ENCODE results near the gene CCL2.
A peak's percentile ranks its signal among the peaks of the same experiment; 100 is the strongest.

Gene CCL2

DNA sequence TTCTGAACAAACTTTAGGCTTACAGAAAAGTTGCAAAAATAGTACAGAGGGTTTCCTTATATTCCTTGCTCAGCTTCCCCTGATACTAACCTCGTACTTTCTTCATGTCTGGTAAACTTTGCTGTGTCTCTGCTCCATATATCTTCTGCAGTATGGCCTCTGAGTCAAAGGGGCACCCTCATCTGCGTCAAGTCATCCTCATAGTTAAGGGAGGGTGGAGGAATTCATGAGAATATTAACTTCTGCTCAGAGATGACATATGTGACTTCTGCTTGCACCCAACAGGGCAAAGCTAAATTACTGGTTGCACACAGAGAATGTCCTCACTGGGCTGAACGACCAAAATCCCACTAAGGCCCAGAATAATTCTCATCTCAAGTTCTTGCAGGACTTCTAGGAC, 10.6 kb downstream of the CCL2 start:
- DNase-seq (ENCODE audit: low read depth) = no peak

DNA sequence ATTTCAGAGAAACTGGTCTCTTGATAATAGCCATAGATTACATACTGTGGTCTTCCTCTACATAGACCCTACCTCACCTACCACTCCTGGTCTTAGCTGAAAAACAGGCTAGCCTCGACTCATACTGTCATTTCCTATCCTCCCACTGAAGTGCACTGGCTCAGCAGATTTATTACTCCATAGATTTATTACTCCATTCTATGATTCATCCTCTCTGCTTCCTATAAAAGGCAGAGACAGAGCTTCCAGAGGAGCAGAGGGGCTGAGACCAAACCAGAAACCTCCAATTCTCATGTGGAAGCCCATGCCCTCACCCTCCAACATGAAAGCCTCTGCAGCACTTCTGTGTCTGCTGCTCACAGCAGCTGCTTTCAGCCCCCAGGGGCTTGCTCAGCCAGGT, 14.9 kb downstream of the CCL2 start, which contains the start of gene CCL7:
TSS of gene CCL7 (plus strand) at position 253 of the 400 bp plus-strand sequence. CDS start at position 323, 70 bp downstream.
- DNase-seq (ENCODE audit: low read depth) = no peak

DNA sequence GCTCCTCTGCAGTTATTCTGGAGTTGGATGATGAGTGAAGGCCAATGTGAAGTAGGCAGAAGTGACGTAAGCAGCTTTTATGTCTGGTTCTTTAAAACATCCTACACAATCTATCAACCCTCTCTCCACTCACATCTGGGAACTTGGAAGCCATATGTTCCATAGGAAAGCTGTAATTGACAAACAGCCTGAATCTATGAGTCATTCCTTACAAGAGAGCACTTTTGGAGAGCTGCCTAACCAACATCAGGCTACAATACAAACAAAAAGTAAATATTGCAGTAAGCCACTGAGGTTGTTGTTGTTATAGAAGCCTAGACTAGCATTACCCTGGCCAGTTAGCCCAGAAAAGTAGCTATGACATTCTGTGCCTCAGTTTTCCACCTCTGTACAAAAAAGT, 20.8 kb downstream of the CCL2 start:
- peak; percentile 78 for DNase-seq (ENCODE audit: low read depth)

DNA sequence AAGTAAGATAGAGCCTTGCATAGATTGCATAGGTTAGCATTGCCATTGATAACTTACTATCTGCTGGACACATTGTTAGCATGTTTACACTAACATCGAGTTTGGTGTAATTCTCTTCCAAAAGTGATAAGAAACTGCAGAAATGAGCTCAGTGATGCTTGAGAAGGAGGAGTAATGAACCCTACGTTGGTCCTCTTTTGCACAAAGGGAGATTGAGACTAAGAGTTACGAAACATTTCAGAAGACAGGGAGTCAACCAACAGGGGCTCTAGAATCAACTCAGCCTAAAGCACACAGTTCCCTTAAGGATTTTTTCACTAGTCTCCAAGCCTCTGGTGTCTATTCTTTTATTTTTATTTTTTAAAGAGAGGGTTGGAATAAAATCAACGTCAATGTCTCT, 21.7 kb downstream of the CCL2 start:
- no peak for DNase-seq (ENCODE audit: low read depth)

DNA sequence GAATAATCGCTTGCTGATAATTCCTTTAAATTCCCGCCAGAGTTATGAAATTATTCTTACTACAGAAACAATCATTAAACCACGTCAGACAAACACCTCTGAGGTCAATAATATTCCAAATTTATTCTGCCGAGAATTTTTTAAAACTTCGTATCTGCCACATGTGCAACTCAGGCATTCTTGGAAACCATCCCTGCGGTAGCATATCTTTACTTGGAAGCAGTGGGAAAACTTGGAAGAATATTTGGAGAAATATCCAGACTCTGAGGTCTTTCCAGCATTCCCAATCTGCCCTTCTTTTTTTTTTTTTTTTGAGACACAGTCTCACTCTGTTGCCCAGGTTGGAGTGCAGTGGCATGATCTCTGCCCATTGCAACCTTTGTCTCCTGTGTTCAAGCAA, 28.5 kb downstream of the CCL2 start:
- no peak for DNase-seq (ENCODE audit: low read depth)

DNA sequence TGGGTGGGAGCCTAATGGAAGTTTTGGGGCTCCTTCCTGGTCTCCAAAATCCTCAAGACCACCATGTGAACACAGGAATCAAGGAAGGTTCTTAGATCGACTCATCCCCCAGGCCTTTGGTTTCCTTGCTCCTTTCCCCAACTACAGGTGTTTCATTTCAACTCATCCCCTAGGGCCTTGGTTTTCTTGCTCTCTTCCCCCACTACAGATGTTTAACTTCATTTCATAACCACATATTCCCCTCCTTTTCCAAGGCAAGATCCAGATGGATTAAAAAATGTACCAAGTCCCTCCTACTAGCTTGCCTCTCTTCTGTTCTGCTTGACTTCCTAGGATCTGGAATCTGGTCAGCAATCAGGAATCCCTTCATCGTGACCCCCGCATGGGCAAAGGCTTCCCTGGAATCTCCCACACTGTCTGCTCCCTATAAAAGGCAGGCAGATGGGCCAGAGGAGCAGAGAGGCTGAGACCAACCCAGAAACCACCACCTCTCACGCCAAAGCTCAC, 30.3 kb downstream of the CCL2 start, which contains the start of gene CCL11:
TSS of gene CCL11 (plus strand) at position 457 of the 507 bp plus-strand sequence. CDS start 67 bp downstream, outside the sequence.
- DNase-seq (ENCODE audit: low read depth) = no peak

DNA sequence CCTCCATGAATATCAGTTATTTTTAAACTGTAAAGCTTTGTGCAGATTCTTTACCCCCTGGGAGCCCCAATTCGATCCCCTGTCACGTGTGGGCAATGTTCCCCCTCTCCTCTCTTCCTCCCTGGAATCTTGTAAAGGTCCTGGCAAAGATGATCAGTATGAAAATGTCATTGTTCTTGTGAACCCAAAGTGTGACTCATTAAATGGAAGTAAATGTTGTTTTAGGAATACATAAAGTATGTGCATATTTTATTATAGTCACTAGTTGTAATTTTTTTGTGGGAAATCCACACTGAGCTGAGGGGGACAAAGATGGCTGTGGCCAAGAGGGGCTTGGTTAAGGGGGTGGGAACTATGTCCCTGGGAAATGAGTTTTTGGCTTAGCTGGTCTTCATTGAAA, 32.8 kb downstream of the CCL2 start:
- DNase-seq (ENCODE audit: low read depth) = no peak

DNA sequence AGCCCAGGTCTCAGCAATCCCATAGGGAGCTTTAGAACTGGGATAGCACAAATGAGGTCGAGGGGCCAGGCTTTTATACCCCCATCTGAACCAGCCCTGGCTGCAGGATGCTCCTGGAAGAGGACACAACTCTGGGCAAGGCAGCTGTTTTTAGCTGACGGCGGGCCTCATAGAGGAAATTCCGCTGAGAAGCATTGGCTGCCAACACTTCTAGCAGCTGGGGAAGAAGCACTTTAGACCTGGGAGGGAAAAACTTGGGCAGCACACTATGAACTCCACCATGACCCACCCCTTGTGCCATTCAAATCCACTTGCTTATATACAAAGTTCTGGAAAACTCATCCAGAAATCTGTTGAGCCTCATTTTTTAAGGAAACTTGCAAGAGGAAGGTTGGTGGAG, 35.5 kb downstream of the CCL2 start:
- no peak for DNase-seq (ENCODE audit: low read depth)

DNA sequence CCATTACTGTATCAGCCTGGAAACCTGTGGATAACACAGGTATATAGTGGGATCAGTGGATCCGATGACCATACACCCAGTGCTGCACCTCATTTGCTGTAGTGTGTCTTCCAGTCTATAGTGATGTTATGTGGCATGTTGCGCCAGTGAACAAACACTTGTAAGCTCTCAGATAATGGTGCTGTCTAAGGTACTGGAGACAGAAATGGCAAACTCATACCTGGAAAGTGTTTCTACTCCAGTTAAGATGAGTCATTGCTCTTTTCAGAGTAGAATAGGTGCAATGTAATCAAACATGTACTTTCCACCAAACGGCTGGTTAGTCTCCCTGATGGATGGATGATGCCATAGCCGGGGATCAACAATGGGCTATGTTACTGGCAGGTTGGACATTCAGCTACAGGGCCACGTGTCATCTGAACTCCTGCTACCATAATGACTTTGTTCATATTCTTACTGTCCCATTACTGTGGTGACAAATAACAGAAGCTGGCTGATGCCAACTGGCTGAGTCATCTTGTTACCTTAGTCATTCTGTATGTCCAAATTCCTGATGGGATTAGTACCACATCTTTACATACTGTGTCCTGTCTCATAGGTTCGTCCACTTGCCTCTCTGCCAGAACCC, 36.8 kb downstream of the CCL2 start:
- DNase-seq (ENCODE audit: low read depth) = no peak

DNA sequence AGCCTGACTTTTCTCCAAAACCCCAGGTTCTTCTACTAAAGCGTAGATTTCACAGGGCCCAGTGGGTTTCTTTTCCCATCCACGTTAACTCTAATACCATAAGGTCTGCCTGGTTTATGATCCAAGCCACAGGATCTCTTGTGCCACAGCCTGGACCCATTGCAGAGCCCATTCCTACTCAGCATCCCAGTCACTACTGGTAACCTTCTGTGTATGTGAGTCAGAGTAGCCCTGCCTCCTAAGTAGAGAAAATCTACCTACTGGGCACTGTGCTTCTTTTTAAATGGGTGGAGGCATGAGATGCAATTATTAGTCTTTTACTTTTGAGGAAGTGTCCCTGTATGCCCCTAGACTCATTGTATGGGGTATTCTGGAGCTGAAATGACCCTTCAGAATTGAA, 43.9 kb downstream of the CCL2 start:
- DNase-seq (ENCODE audit: low read depth) = no peak

DNA sequence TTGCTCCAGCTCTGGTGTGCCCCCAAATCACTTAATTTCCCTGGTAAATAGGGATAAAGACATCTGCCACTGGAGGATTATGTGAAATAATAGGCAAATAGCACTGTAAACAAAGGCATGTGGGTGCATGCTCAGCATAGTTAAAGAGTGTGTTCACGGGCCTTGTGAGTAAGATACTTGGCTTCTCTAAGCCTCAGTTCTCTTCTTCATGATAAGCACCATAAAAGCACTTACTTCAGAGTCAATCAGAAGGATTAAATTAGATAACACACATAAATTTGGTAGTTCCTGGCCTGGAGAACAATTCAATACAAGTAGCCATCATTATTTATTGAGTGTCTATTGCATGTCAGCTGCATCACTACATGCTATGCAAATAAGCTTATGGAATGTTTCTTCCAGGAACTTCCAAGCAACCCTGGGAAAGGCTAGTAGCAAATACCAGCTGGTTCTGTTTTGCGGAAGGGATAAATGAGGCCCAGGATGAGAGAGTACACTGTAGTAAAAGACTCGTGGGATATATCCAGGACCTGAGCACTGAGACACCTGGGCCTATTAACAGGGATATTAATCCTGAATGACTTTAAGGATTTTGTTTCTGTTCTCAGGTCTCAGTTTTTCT, 45.0 kb downstream of the CCL2 start:
- DNase-seq (ENCODE audit: low read depth) = no peak

DNA sequence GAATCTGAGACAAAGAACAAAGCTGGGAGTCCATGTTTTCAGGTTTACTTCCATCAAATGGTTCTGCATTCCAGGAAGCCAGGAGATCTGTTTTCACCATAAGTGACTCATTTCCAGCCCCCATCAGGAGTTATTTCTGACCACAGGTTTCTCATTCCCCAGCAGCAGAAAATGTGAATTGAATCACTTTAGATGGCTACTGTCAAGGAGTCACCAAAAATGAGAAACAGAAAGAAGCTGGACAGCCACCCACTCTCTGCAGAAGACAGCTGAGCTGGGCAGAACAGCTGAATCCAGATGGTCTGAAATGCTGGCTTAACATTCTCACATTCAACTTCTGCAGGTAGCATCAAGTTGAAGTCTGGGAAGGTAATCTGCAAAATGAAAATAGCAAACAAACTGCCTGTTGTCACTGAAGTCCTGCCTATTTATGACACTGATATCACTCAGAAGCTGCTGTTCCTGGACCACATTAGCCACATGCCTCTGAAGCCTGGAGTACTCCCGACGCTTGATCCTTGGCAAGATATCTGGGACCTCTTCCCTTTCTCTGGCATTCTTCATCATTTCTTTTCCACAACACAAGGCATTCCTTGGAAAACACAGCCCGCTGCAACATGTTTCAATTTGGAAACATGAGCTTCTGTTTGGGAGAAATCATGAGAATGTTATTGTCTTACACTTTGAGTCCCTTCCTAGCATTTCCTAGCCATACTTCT, 45.7 kb downstream of the CCL2 start:
- DNase-seq (ENCODE audit: low read depth) = no peak

DNA sequence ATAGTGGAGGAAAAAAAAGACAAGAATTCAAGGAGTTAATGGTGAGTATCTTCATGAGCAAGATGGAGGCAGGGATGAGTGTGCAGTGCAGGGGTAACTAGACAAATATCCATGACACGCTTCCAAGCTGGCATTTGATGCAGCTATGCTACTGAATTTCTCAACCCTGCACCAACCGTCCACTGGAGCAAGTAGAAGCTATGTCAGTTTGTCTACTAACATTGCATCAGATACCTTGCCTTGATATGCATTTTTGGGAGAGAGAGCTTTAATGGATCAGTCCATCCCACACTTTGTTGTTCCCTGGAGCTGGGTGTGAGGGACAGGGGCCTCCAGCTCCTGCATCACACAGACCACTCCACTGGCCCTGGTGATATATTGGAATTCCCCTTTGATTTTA, 46.9 kb downstream of the CCL2 start:
- DNase-seq (ENCODE audit: low read depth) = no peak

DNA sequence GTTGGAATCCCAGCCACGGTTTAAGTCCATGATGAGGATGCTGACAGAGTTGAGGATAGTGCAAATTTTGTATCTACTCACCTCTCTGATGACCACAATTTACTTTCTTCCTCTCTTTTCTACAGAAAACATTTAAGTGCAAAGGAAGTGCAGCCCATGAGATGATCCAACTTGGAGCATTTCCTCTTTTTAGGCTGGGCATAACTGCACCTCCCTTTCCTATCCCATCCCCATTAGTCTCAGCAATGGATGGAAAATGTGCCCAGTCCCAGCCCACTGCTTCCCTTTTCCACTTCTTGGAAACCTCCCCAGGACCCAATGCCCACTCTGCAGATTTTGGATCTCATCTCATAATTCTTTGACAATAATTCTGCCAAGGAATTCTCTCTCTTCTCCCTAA, 47.6 kb downstream of the CCL2 start:
- DNase-seq (ENCODE audit: low read depth) = no peak

DNA sequence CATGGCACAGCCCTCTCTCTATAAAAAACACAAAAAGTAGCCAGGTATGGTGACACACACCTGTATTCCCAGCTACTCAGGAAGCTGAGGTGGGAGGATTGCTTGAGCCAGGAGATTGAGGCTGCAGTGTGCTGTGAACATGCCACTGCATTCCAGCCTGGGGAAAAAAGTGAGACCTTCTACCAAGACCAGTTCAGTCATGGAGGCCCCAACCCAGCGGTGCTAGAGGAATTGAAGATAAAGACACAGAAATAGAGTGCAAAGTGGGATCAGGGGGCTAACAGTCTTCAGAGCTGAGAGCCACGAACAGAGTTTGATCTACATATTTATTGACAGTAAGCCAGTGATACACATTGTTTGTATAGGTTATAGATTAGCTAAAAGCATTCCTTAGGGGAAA, 48.5 kb downstream of the CCL2 start:
- DNase-seq (ENCODE audit: low read depth) = no peak

DNA sequence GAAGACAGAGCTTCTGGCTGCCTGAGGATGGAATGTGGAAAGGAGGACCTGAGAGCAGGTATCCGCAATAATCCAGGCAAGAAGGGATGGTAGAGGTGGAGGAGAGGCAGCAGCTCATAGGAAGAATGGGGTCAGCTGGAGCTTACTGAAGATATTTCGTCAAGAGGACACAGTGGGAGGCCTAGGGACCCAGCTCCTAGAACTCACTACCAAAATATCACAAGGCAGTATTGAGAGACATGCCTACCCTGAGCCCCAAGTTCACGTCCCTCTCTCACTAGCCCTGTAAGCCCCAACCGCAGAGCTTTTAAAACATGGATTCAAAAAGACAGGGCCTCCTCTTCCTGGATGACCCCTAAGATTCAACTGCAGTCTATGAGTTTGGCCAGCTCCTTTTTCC, 50.0 kb downstream of the CCL2 start:
- no peak for DNase-seq (ENCODE audit: low read depth)

DNA sequence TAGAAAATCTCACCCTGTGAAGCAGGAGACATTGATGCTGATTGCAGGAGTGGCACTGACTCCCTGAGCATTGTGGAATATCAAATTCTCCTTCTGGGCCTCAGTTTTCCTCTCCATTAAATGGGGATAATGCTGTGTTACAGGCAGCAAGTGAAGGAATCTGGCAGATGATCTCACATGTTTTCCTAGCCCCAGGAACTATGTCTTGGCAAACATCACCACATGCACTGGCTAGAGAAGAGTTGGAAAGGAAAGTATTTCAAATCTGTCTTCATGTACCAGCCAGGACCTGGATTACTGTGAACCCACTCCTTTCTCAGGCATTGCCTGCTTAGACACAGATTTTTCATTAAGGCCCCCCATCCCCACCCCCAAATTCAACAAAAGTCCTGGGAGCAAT, 50.5 kb downstream of the CCL2 start:
- DNase-seq (ENCODE audit: low read depth) = no peak

DNA sequence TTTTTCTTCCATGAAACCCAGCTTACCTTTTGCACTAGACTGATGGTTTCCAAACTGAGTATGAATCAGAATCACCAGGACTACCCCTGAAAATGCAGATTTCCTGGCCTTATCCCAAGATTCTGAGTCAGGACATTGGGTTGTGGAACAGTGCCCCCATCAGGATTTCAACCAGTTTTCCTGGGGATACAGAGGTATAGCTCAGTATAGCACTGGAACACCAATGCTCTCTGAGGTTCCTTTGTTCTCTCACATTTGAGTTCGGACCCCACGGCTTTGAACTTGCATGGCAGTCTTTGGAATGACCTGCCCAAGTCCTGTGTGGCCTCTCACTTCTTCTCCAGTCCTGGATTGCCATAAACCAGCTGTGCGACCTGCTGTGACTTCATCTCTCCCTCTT, 51.4 kb downstream of the CCL2 start:
- peak; percentile 66 for DNase-seq (ENCODE audit: low read depth)
